ENCODE results near the gene BSCL2.

DNA sequence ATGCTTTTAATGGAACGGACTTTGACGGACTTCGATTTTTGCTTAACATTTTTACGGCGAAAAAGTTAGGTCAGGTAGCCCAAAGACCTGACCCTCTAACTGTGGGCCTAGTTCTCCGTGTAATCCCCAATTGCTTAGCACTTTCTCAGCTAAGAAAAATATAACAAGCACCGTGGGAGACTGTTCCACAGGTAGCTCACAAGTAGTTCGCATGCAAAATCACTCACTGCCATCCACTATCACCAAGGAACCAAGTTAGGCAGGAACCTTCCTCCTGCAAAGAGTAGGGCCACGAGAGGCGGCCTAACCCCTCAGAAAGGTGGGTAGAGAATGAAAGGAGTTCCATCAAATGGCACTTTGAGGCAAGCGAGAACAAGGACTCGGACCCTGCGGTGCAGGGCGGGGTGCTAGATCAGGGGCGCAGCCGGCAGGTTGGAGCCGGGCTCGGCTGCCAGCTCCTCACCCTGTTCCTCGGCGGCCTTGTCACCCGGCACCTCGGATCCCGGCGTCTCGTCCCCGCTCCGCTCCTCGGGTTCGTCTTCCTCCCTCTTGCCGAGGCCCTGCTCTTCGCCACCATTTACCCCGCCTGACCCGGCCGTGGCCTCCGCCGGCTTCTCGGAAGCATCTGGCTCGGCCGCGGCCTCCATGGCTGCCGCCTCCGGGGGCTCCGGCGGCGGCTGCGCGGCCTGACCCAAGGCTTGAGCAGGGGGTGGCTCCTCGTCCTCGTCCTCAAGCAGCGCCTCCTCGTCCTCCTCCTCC is 19.1 kb upstream of the BSCL2 start:
- no peak for TF ChIP-seq GATA2 (IDR thresholded peaks at IDR 0.05; ENCODE audit: low read depth, low read length)
- no peak for TF ChIP-seq GATA3 (IDR thresholded peaks at IDR 0.05; ENCODE audit: low read depth, low read length)
